SK-N-SH treated with all-trans-retinoic acid at 6 μM for 48 hours (cell line): ENCODE measurements around the gene CNTN4.

Experiments used
- ATAC-seq: fragments of 200-7000 bp; cut with Tn5 transposase; 3 replicates; pipeline ENCODE4 v1.9.1; 2020; ENCODE audit warnings: mild to moderate bottlenecking, moderate library complexity
- ARNTL ChIP-seq: fragments of 450-650 bp; formaldehyde crosslinking; IDR thresholded peaks from 2 replicates; pipeline ENCODE4 v1.5.0; 2020; ENCODE audit warnings: low read depth, mild to moderate bottlenecking, moderate library complexity, borderline replicate concordance
- BACH2 ChIP-seq: fragments of 250-450 bp; sonication (Bioruptor Pico); IDR thresholded peaks from 2 replicates; pipeline ENCODE4 v1.9.0; 2021; ENCODE audit warnings: mild to moderate bottlenecking, borderline replicate concordance
- CREB5 ChIP-seq: fragments of 250-450 bp; sonication (Bioruptor Pico); IDR thresholded peaks from 2 replicates; pipeline ENCODE4 v1.5.1; 2020; ENCODE audit warnings: low read depth, mild to moderate bottlenecking, moderate library complexity
- ESRRG ChIP-seq: fragments of 250-450 bp; sonication (Bioruptor Pico); IDR thresholded peaks from 2 replicates; pipeline ENCODE4 v1.6.1; 2021; ENCODE audit warnings: mild to moderate bottlenecking
- GLIS3 ChIP-seq: fragments of 250-450 bp; sonication (Bioruptor Pico); IDR thresholded peaks from 2 replicates; pipeline ENCODE4 v1.5.0; 2020; ENCODE audit warnings: mild to moderate bottlenecking, moderate library complexity
- ISL1 ChIP-seq: fragments of 250-450 bp; sonication (Bioruptor Pico); IDR thresholded peaks from 2 replicates; pipeline ENCODE4 v2.1.2; 2022; ENCODE audit warnings: mild to moderate bottlenecking, moderate library complexity
- OSR1 ChIP-seq: fragments of 250-450 bp; sonication (Bioruptor Pico); IDR thresholded peaks from 2 replicates; pipeline ENCODE4 v1.8.0; 2022; ENCODE audit warnings: moderate library complexity, mild to moderate bottlenecking, inconsistent platforms
- PATZ1 ChIP-seq: fragments of 250-450 bp; sonication (Bioruptor Pico); IDR thresholded peaks from 2 replicates; pipeline ENCODE4 v1.8.0; 2020; ENCODE audit warnings: mild to moderate bottlenecking, moderate library complexity, borderline replicate concordance
- POU6F1 ChIP-seq: fragments of 250-450 bp; sonication (Bioruptor Pico); IDR thresholded peaks from 2 replicates; pipeline ENCODE4 v1.8.0; 2021; ENCODE audit warnings: low read depth, mild to moderate bottlenecking, moderate library complexity, borderline replicate concordance
- SNAI2 ChIP-seq: fragments of 250-450 bp; sonication (Bioruptor Pico); IDR thresholded peaks from 2 replicates; pipeline ENCODE4 v1.5.0; 2020; ENCODE audit warnings: mild to moderate bottlenecking, moderate library complexity
- TCF4 ChIP-seq: fragments of 250-450 bp; sonication (Bioruptor Pico); IDR thresholded peaks from 2 replicates; pipeline ENCODE4 v1.8.0; 2021; ENCODE audit warnings: mild to moderate bottlenecking, moderate library complexity, borderline replicate concordance
- TOX ChIP-seq: fragments of 250-450 bp; sonication (Bioruptor Pico); IDR thresholded peaks from 2 replicates; pipeline ENCODE4 v1.8.0; 2021; ENCODE audit warnings: mild to moderate bottlenecking, moderate library complexity, borderline replicate concordance
- TSHZ2 ChIP-seq: fragments of 250-450 bp; sonication (Bioruptor Pico); IDR thresholded peaks from 2 replicates; pipeline ENCODE4 v1.5.0; 2020; ENCODE audit warnings: mild to moderate bottlenecking, moderate library complexity
- ZC3H10 ChIP-seq: fragments of 250-450 bp; sonication (Bioruptor Pico); IDR thresholded peaks from 2 replicates; pipeline ENCODE4 v1.5.1; 2021; ENCODE audit warnings: mild to moderate bottlenecking, moderate library complexity
- ZFP3 ChIP-seq: fragments of 250-450 bp; sonication (Bioruptor Pico); IDR thresholded peaks from 2 replicates; pipeline ENCODE4 v1.5.0; 2020; ENCODE audit warnings: mild to moderate bottlenecking, moderate library complexity
- ZFP30 ChIP-seq: fragments of 450-650 bp; formaldehyde crosslinking; IDR thresholded peaks from 2 replicates; pipeline ENCODE4 v1.5.0; 2022; ENCODE audit warnings: mild to moderate bottlenecking, moderate library complexity
- ZNF565 ChIP-seq: fragments of 450-650 bp; formaldehyde crosslinking; conservative IDR thresholded peaks from 2 replicates; pipeline ENCODE4 v1.5.0; 2020; ENCODE audit warnings: low read depth, mild to moderate bottlenecking, moderate library complexity
- ZNF70 ChIP-seq: fragments of 450-650 bp; formaldehyde crosslinking; IDR thresholded peaks from 2 replicates; pipeline ENCODE4 v1.5.0; 2020; ENCODE audit warnings: mild to moderate bottlenecking, moderate library complexity
- ZNF8 ChIP-seq: fragments of 450-650 bp; formaldehyde crosslinking; IDR thresholded peaks from 2 replicates; pipeline ENCODE4 v1.5.0; 2020; ENCODE audit warnings: mild to moderate bottlenecking, moderate library complexity

The CNTN4 gene

GRCh38 chr3:2547049-2547448, 448.4 kb downstream of the CNTN4 start:
- no peak for ATAC-seq
- no peak for TF ChIP-seq ZFP3 (CRISPR knock-in tag)
- no peak for TF ChIP-seq GLIS3 (CRISPR knock-in tag)
- no peak for TF ChIP-seq OSR1 (CRISPR knock-in tag)
- no peak for TF ChIP-seq PATZ1
- no peak for TF ChIP-seq POU6F1
- no peak for TF ChIP-seq TCF4 (CRISPR knock-in tag)
- no peak for TF ChIP-seq SNAI2
- TF ChIP-seq TSHZ2 (CRISPR knock-in tag), result no peak
- no peak for TF ChIP-seq ISL1 (CRISPR knock-in tag)
- no peak for TF ChIP-seq ESRRG (CRISPR knock-in tag)

DNA sequence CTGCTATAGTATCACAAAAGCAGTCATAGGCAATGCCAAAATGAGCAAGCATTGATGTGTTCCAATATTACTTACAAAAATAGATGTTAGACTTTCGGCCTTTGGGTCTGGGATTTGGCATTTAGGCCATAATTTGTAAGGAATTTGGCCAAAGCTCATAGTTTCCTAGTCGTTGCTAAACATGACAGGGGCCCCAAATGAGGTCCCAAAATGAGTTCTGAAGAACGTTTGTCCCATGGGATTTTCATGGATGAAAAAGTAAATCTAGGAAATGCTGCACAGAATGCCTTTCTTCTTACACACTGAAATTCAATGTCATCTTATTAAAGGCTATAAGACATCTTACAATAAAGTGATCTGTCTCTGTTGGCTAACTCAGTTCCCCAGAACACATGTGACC, 456.0 kb downstream of the CNTN4 start:
- TF ChIP-seq ZNF8 (CRISPR knock-in tag), result no peak
- no peak for TF ChIP-seq ZC3H10 (CRISPR knock-in tag)
- no peak for TF ChIP-seq ZNF70 (CRISPR knock-in tag)
- TF ChIP-seq ZFP3 (CRISPR knock-in tag), result no peak
- no peak for TF ChIP-seq BACH2 (CRISPR knock-in tag)
- no peak for TF ChIP-seq TOX
- TF ChIP-seq ARNTL (CRISPR knock-in tag), result no peak
- no peak for TF ChIP-seq PATZ1
- no peak for TF ChIP-seq POU6F1
- no peak for TF ChIP-seq SNAI2
- TF ChIP-seq ZFP30 (CRISPR knock-in tag), result no peak
- no peak for TF ChIP-seq ZNF565 (CRISPR knock-in tag)
- no peak for TF ChIP-seq TSHZ2 (CRISPR knock-in tag)
- no peak for TF ChIP-seq CREB5 (CRISPR knock-in tag)
- no peak for ATAC-seq
